Thyroid gland (tissue), 4 donors: ENCODE data around the gene APP.

Experiments
- POLR2A ChIP-seq, 2 donors: fragments of 450-650 bp; IDR thresholded peaks; one replicate each; pipeline ENCODE4 v1.6.1; 2017; ENCODE audit warnings: antibody characterized with exemption in 2 of 2, mild to moderate bottlenecking in 2 of 2, moderate library complexity in 1 of 2
- TF ChIP-seq, protein P1 (sequence below), 6 experiments: fragments of 200-600 bp in 3 of 6; fragments of 450-650 bp in 3 of 6; sonication (generic) in 3 of 6; IDR thresholded peaks; one replicate each; pipeline ENCODE4 v1.5.1; 2016 to 2019; ENCODE audit warnings: antibody characterized with exemption in 6 of 6, mild to moderate bottlenecking in 2 of 6, inconsistent platforms in 1 of 6, moderate library complexity in 1 of 6

DNA sequence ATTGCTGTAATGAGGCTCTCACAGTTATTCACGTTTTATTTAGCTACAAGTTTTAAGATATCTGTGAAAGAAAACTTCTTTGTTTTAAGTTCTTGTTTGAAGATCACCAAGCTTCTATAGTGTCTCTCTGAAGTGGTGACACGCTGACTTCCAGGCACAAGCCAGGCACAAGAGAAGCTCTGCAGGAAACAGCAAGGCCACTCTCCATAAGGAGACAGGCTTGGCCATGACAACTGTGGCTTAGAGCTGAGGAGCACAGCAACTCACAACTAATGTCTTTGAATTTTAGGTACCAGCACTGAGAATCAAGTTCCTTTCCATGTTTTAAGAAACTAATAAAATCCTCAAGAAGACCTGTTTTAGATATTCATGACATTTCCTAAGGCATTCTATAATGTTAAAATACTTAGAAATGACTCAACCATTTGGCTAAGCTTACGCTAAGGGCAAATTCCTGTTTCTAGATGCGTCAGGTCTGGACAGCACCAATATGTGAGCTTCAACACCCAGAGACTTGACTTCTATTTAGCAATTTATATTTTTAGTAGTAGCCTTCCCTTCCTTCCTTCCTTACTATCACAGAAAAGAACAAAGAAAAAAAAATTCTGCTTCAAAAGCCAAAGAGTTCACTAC is 40.2 kb downstream of the APP start:
- TF ChIP-seq, protein P1, sequence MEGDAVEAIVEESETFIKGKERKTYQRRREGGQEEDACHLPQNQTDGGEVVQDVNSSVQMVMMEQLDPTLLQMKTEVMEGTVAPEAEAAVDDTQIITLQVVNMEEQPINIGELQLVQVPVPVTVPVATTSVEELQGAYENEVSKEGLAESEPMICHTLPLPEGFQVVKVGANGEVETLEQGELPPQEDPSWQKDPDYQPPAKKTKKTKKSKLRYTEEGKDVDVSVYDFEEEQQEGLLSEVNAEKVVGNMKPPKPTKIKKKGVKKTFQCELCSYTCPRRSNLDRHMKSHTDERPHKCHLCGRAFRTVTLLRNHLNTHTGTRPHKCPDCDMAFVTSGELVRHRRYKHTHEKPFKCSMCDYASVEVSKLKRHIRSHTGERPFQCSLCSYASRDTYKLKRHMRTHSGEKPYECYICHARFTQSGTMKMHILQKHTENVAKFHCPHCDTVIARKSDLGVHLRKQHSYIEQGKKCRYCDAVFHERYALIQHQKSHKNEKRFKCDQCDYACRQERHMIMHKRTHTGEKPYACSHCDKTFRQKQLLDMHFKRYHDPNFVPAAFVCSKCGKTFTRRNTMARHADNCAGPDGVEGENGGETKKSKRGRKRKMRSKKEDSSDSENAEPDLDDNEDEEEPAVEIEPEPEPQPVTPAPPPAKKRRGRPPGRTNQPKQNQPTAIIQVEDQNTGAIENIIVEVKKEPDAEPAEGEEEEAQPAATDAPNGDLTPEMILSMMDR (IDR thresholded peaks at IDR 0.05): no peak
- TF ChIP-seq POLR2A (IDR thresholded peaks at IDR 0.05): no peak
